Stimulated activated naive CD8-positive, alpha-beta T cell treated with anti-CD3 and anti-CD28 coated beads, Interleukin-15, Interleukin-2, amounts not matched to agents 100 U/mL and 50 U/mL, for 24 hours (primary cell): Measurements from ENCODE around the gene NUDT9.
"Not testable (repeated sequence)": the region's sequence is repeated elsewhere in the genome, so short reads cannot be mapped to it uniquely, and the experiment has no call there.

Experiments
- ATAC-seq: fragments of 150-1000 bp; cut with Tn5 transposase; one replicate; pipeline ENCODE4 v1.10.0; 2021
- DNase-seq: peaks from one replicate; pipeline ENCODE4 v3.0.0; 2021

Gene NUDT9

GRCh38 chr4:87422104-87423052 lies at the start of gene NUDT9:
Gene NUDT9, plus strand, starts transcription at chr4:87422573. Its CDS starts 333 bp downstream, at chr4:87422906.
- DNase-seq, result peak; percentile 88

GRCh38 chr4:87375719-87376291 lies 46.6 kb upstream of the NUDT9 start:
- DNase-seq (no peak), ATAC-seq (no peak)

More at GRCh38 chr4:87422104-87423052, at the start of gene NUDT9:
- ATAC-seq, result peak; percentile 91

- no peak for DNase-seq
- ATAC-seq, result no peak
Observed at GRCh38 chr4:87377816-87378215, 44.6 kb upstream of the NUDT9 start.

- ATAC-seq (no peak), DNase-seq (no peak)
Observed at GRCh38 chr4:87382116-87382515, 40.3 kb upstream of the NUDT9 start.

- no peak for ATAC-seq
Observed at GRCh38 chr4:87382931-87383330, 39.4 kb upstream of the NUDT9 start.

GRCh38 chr4:87384466-87385132 lies 37.8 kb upstream of the NUDT9 start:
- not testable (repeated sequence) for ATAC-seq, DNase-seq

More at GRCh38 chr4:87382931-87383330, 39.4 kb upstream of the NUDT9 start:
- DNase-seq, result no peak

GRCh38 chr4:87387237-87387636 lies 35.1 kb upstream of the NUDT9 start:
- ATAC-seq, result no peak
- no peak for DNase-seq

GRCh38 chr4:87388901-87389300 lies 33.5 kb upstream of the NUDT9 start:
- DNase-seq, result no peak
- no peak for ATAC-seq

GRCh38 chr4:87390055-87390454 lies 32.3 kb upstream of the NUDT9 start:
- not testable (repeated sequence) for ATAC-seq
- DNase-seq, result peak; percentile 22

GRCh38 chr4:87390551-87390890 lies 31.9 kb upstream of the NUDT9 start:
- DNase-seq, result no peak
- ATAC-seq, result no peak

- ATAC-seq (peak; percentile 98), DNase-seq (peak; percentile 82)
Observed at GRCh38 chr4:87390891-87391575, 31.3 kb upstream of the NUDT9 start, which contains the start of gene HSD17B11. Gene HSD17B11, minus strand, starts transcription at chr4:87391188. Its CDS starts 118 bp downstream, at chr4:87391070.

GRCh38 chr4:87391576-87392054 lies 30.8 kb upstream of the NUDT9 start:
- no peak for ATAC-seq
- DNase-seq, result no peak

GRCh38 chr4:87392183-87392582 lies 30.2 kb upstream of the NUDT9 start:
- DNase-seq, result no peak
- ATAC-seq, result no peak

GRCh38 chr4:87395073-87395472 lies 27.3 kb upstream of the NUDT9 start:
- DNase-seq, ATAC-seq: not testable (repeated sequence)

- not testable (repeated sequence) for ATAC-seq
Observed at GRCh38 chr4:87395851-87396250, 26.5 kb upstream of the NUDT9 start.

GRCh38 chr4:87399148-87399547 lies 23.2 kb upstream of the NUDT9 start:
- no peak for ATAC-seq

More at GRCh38 chr4:87395851-87396250, 26.5 kb upstream of the NUDT9 start:
- not testable (repeated sequence) for DNase-seq

GRCh38 chr4:87399954-87400353 lies 22.4 kb upstream of the NUDT9 start:
- ATAC-seq (no peak), DNase-seq (no peak)

More at GRCh38 chr4:87399148-87399547, 23.2 kb upstream of the NUDT9 start:
- DNase-seq, result no peak

- not testable (repeated sequence) for ATAC-seq, DNase-seq
Observed at GRCh38 chr4:87403732-87404131, 18.6 kb upstream of the NUDT9 start.

GRCh38 chr4:87405211-87405820 lies 17.1 kb upstream of the NUDT9 start:
- DNase-seq, result no peak
- ATAC-seq, result no peak

- ATAC-seq, result no peak
Observed at GRCh38 chr4:87406462-87406861, 15.9 kb upstream of the NUDT9 start.

GRCh38 chr4:87406902-87407301 lies 15.5 kb upstream of the NUDT9 start:
- ATAC-seq, DNase-seq: not testable (repeated sequence)

More at GRCh38 chr4:87406462-87406861, 15.9 kb upstream of the NUDT9 start:
- DNase-seq, result peak; percentile 15
